ENCODE results near the gene SLC22A6. TPM values are rescaled to one million over a fixed set of nuclear protein-coding genes. Genes with fewer than 3 reads are reported as not detected.

The SLC22A6 gene
- total RNA-seq, 4 donors from 2014 or later, result not detected

DNA sequence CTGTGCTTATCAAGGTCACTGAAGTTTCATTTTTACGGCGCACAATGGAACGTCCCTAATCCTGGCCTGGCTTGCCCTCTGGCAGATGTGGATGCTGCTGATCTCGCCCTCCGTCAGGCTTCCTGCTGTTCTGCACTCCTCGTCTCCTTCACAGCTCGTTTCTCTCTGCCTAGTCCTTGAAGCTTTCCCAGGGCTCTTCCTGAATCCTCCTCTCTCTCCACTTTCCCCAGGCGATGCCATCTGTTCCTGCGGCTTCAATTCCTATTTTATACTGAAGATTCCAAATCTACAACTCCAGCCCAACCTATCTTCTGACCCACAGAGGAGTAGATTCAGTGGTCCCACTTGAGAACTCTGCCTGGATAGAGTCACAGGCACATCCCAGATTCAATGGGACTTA, 16.7 kb upstream of the SLC22A6 start:
- no peak overlapping the region for H3K4me3 ChIP-seq
- no peak overlapping the region for H3K27ac ChIP-seq
- H3K9me3 ChIP-seq, result no peaks in the 10 kb centered on the region
- no peaks in the 10 kb centered on the region for H3K27me3 ChIP-seq
- 66 to 69% methylated on average over 9 of the region's 9 CpGs for whole genome bisulfite sequencing, 2 donors
- H3K4me1 ChIP-seq, result no peaks in the 10 kb centered on the region
- DNase-seq (ENCODE audit: low spot score in 2 of 2), result no peak
- TF ChIP-seq POLR2A (IDR thresholded peaks at IDR 0.05) (no peak), EP300 (IDR thresholded peaks at IDR 0.05) (no peak)
- TF ChIP-seq, protein P1, sequence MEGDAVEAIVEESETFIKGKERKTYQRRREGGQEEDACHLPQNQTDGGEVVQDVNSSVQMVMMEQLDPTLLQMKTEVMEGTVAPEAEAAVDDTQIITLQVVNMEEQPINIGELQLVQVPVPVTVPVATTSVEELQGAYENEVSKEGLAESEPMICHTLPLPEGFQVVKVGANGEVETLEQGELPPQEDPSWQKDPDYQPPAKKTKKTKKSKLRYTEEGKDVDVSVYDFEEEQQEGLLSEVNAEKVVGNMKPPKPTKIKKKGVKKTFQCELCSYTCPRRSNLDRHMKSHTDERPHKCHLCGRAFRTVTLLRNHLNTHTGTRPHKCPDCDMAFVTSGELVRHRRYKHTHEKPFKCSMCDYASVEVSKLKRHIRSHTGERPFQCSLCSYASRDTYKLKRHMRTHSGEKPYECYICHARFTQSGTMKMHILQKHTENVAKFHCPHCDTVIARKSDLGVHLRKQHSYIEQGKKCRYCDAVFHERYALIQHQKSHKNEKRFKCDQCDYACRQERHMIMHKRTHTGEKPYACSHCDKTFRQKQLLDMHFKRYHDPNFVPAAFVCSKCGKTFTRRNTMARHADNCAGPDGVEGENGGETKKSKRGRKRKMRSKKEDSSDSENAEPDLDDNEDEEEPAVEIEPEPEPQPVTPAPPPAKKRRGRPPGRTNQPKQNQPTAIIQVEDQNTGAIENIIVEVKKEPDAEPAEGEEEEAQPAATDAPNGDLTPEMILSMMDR (IDR thresholded peaks at IDR 0.05), result no peak
- H3K36me3 ChIP-seq, result no peaks in the 10 kb centered on the region

DNA sequence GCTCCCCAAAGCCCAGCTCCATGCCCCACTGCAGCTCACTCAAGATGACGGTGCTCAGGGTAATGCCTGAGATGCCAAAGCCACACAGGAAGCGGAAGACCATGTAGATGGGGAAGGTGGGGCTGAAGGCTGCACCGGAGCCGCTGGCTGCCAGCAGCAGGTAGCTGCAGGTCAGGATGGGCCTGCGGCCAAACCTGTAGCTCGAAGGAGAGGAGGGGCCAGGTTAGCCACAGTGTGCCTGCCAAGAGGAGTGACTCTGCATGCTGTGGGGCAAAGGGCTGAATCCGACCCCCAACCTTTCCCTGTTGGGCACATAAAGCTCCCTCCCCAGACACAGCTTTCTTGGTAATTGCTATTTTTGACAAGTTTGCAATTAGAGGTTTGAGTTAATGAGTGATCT, 14.9 kb upstream of the SLC22A6 start:
- no peaks in the 10 kb centered on the region for H3K9me3 ChIP-seq
- H3K27me3 ChIP-seq, result no peaks in the 10 kb centered on the region
- no peak for DNase-seq (ENCODE audit: low spot score in 2 of 2)
- 79 to 83% methylated on average over 1 to 5 of the region's 7 CpGs for WGBS, 2 donors
- H3K36me3 ChIP-seq, result no peaks in the 10 kb centered on the region
- no peaks in the 10 kb centered on the region for H3K4me1 ChIP-seq
- no peak overlapping the region for H3K27ac ChIP-seq
- TF ChIP-seq POLR2A (IDR thresholded peaks at IDR 0.05) (no peak), EP300 (IDR thresholded peaks at IDR 0.05) (no peak)
- TF ChIP-seq, protein P1 (IDR thresholded peaks at IDR 0.05), result no peak
- H3K4me3 ChIP-seq, result no peak overlapping the region

DNA sequence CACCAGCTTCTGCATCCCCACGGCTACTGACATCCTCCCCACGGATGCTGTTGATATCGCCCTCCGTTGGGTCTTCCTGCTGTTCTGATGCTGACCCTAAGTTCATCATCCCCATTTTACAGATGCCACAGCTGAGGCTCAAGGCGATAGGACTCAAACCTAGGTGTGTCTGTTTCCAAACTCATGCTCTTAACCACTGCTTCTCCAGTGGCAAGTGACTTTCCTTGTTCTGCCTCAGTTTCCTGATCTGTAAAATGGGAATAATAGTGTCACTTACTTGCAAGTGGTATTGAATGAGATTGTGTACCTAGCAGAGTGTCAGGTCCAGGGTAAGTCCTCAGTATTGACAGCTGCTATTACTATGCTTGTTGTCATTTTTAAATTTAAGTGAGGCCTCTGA, 14.4 kb upstream of the SLC22A6 start:
- no peaks in the 10 kb centered on the region for H3K27me3 ChIP-seq
- no peaks in the 10 kb centered on the region for H3K9me3 ChIP-seq
- no peak overlapping the region for H3K4me3 ChIP-seq
- WGBS, 2 donors, result 91 to 93% methylated on average over 5 of the region's 5 CpGs
- H3K27ac ChIP-seq, result no peak overlapping the region
- TF ChIP-seq EP300 (IDR thresholded peaks at IDR 0.05) (no peak), POLR2A (IDR thresholded peaks at IDR 0.05) (no peak)
- TF ChIP-seq, protein P1 (IDR thresholded peaks at IDR 0.05), result no peak
- H3K36me3 ChIP-seq, result no peaks in the 10 kb centered on the region
- no peak for DNase-seq (ENCODE audit: low spot score in 2 of 2)
- no peaks in the 10 kb centered on the region for H3K4me1 ChIP-seq

DNA sequence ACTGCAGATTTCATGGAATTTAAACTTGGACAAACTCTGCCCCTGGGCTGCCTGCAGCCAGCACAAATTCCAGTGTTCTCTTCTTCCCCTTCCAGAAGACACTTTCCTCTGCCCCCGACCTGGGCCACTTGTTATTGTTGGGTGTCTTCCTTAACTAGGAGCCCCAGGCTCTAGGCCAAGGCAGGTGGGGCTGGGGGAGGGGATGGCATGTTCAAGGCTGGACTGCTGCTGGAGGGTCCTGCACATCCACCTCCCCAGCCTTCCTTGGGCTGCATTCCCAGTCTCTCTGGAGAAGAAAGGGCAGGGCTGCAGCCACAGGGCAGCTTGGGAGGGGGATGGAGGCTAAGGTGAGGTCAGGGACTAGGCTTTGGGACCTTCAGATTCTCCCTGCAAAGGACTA, 11.5 kb upstream of the SLC22A6 start:
- Histone ChIP-seq H3K9me3 (no peaks in the 10 kb centered on the region), H3K27ac (no peak overlapping the region), H3K27me3 (no peaks in the 10 kb centered on the region), H3K4me3 (no peak overlapping the region), H3K36me3 (no peaks in the 10 kb centered on the region), H3K4me1 (no peaks in the 10 kb centered on the region)
- TF ChIP-seq EP300 (IDR thresholded peaks at IDR 0.05) (no peak), POLR2A (IDR thresholded peaks at IDR 0.05) (no peak)
- TF ChIP-seq, protein P1 (IDR thresholded peaks at IDR 0.05), result no peak
- 27 to 29% methylated on average over 1 of the region's 1 CpG for WGBS, 2 donors
- no peak for DNase-seq (ENCODE audit: low spot score in 2 of 2)

DNA sequence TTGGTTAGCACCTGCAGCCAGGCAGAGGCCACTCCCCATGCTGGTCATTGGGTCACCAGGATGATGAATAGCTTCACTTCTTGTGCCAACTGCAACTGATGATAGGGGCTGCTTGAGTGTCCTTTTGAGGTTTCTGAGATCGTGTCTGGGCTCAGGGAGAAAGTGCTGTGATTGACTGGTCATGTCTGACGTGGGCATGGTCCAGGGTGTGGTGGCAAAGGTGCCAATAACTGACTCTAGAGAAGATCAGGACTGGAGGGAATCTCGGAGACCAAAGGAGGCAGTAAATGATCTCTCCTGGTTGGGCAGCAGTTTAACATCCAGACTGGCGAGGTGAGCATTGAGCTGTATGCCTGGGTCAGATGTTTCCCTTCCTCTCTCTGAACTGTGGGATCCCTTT, 10.0 kb upstream of the SLC22A6 start:
- TF ChIP-seq EP300 (IDR thresholded peaks at IDR 0.05), result no peak
- no peak for TF ChIP-seq POLR2A (IDR thresholded peaks at IDR 0.05)
- TF ChIP-seq, protein P1 (IDR thresholded peaks at IDR 0.05), result no peak
- Histone ChIP-seq H3K9me3 (no peaks in the 10 kb centered on the region), H3K4me1 (no peaks in the 10 kb centered on the region), H3K27ac (no peak overlapping the region), H3K27me3 (no peaks in the 10 kb centered on the region), H3K4me3 (no peak overlapping the region), H3K36me3 (no peaks in the 10 kb centered on the region)
- DNase-seq (ENCODE audit: low spot score in 2 of 2), result no peak
- 75 to 85% methylated on average over 4 of the region's 4 CpGs for WGBS, 2 donors

Data from tibial nerve (tissue), 4 donors.